DND-41 (cell line): ENCODE measurements around the gene SPRY4.

Experiments
- EZH2 ChIP-seq: IDR thresholded peaks from 3 replicates; pipeline ENCODE4 v1.6.1; 2012; ENCODE audit warnings: borderline replicate concordance, low read depth, mild to moderate bottlenecking, moderate library complexity, low read length, inconsistent platforms; ENCODE audit not compliant: severe bottlenecking
- TF ChIP-seq, protein P1 (sequence below): IDR thresholded peaks from 2 replicates; pipeline ENCODE4 v1.5.1; 2012; ENCODE audit warnings: borderline replicate concordance, low read length, moderate library complexity, mild to moderate bottlenecking; ENCODE audit not compliant: poor library complexity, severe bottlenecking; ENCODE audit errors: extremely low read depth

DNA sequence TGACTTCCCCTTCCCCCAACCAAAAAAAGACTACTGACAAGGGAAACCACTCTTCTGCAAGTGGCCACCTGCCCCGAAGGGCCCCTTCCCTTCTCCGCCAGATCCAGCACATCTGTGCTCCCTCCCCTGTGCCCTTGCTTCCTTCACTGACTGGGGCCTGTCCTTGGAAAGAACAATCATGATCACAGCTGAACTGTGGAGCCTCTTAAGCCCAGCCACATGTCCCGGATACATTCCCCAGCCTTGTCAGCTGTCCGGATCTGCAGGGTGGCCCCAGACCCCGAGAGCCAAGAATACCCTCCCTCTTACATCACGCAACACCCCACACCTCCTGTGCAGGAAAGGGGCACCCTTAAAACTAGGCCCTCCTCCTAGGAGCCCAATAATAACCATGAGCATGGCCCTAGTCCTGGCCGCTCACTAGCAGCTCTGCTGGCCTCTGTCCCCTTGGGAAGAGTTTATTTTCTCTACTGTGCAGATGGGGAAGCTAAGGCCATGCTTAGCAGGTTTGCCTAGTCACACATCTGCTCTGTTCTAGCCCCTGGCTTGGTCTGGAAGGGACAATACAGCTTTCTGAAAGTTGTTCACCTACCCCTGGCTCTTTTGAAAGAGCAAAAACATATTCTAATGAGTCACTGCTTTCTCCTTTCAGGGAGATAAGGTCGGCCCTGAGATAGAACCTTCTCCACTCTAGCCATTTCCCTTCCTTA, 3.8 kb downstream of the SPRY4 start:
- no peak for TF ChIP-seq EZH2
- TF ChIP-seq, protein P1, sequence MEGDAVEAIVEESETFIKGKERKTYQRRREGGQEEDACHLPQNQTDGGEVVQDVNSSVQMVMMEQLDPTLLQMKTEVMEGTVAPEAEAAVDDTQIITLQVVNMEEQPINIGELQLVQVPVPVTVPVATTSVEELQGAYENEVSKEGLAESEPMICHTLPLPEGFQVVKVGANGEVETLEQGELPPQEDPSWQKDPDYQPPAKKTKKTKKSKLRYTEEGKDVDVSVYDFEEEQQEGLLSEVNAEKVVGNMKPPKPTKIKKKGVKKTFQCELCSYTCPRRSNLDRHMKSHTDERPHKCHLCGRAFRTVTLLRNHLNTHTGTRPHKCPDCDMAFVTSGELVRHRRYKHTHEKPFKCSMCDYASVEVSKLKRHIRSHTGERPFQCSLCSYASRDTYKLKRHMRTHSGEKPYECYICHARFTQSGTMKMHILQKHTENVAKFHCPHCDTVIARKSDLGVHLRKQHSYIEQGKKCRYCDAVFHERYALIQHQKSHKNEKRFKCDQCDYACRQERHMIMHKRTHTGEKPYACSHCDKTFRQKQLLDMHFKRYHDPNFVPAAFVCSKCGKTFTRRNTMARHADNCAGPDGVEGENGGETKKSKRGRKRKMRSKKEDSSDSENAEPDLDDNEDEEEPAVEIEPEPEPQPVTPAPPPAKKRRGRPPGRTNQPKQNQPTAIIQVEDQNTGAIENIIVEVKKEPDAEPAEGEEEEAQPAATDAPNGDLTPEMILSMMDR, result no peak
